SU-DHL-6 (cell line): ENCODE data around the gene PRKAG1.

ENCODE experiments used
- CTCF ChIP-seq: fragments of 200-600 bp; sonication (generic); IDR thresholded peaks from one replicate; pipeline ENCODE4 v1.5.1; 2017; ENCODE audit warnings: antibody characterized with exemption, mild to moderate bottlenecking, low read length, moderate library complexity; ENCODE audit not compliant: insufficient read depth, poor library complexity, severe bottlenecking
- EZH2phosphoT487 ChIP-seq: fragments of 200-600 bp; sonication (generic), shearing (Covaris generic); conservative IDR thresholded peaks from 2 replicates; pipeline ENCODE4 v1.6.1; 2018; ENCODE audit warnings: mild to moderate bottlenecking, antibody characterized with exemption, low read length, moderate library complexity, mixed read lengths

GRCh38 chr12:49054524-49054923 lies 35.9 kb upstream of the PRKAG1 start:
- TF ChIP-seq CTCF (no peak), EZH2phosphoT487 (no peak)
